Colon (tissue), 2 donors: ENCODE measurements around the gene NUAK2.
"Not testable (repeated sequence)": the region's sequence is repeated elsewhere in the genome, so short reads cannot be mapped to it uniquely, and the experiment has no call there.

Experiments
- FAIRE-seq: peaks from 2 replicates; lab custom pipeline; 2012; peaks lifted over from hg19 to GRCh38; lab: Jason Lieb, UNC
- donor health status: control.
- donor health status: control.

The NUAK2 gene

GRCh38 chr1:205297546-205298177 is 23.9 kb downstream of the NUAK2 start:
- not testable (repeated sequence) for FAIRE-seq

GRCh38 chr1:205296154-205296553 is 25.4 kb downstream of the NUAK2 start:
- FAIRE-seq, result no peak

GRCh38 chr1:205294934-205295333 is 26.6 kb downstream of the NUAK2 start:
- no peak for FAIRE-seq

- FAIRE-seq, result no peak
These were observed 27.2 kb downstream of the NUAK2 start for GRCh38 chr1:205294175-205294917.

- no peak for FAIRE-seq
These were observed 28.0 kb downstream of the NUAK2 start for GRCh38 chr1:205293350-205294074.

- no peak for FAIRE-seq
These were observed 29.9 kb downstream of the NUAK2 start for GRCh38 chr1:205291596-205291995.

DNA sequence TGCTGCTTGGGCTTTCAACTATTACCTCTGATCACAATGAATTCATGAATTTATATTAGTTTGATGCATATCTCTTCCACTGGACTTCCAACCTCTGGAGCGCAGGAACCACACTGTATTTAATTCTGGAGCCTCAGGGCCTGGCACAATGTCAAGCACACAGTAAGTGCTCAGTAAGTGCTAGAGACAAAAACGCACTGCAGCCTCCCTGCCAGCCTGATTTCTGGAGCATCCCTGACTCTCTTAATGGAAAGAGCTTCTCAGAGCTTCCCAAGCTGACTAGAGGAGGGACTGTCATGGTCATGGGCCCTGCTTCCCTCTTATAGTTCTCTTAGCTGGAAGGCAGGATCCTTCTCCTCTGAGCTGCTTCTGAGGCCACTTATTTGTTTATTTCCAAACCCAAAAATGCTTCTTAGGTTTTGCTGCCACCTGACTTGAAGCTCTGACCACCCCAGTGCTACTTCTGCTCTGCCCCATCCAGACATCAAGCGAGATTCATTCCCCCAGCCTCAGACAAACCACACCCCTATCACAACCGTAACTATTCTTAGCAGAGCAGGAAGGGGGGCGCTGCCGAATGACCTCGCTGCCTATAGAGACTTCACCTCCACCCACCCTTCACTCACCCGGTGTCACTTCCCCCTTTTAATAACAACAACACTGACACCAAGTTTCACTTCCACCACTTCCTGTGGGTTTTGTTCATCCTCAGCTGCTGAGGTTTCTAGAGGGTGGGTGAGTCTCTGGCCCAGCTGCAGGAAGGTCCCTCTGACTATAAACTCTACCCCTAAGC is 33.6 kb downstream of the NUAK2 start:
- no peak for FAIRE-seq

- no peak for FAIRE-seq
These were observed 34.5 kb downstream of the NUAK2 start for GRCh38 chr1:205287076-205287475.

GRCh38 chr1:205286335-205286950 is 35.1 kb downstream of the NUAK2 start:
- FAIRE-seq, result no peak

GRCh38 chr1:205285381-205286101 is 36.0 kb downstream of the NUAK2 start:
- no peak for FAIRE-seq

GRCh38 chr1:205284420-205285144 is 37.0 kb downstream of the NUAK2 start:
- FAIRE-seq, result no peak

GRCh38 chr1:205283270-205284147 is 38.0 kb downstream of the NUAK2 start:
- FAIRE-seq, result no peak

- not testable (repeated sequence) for FAIRE-seq
These were observed 40.7 kb downstream of the NUAK2 start for GRCh38 chr1:205280666-205281395.

DNA sequence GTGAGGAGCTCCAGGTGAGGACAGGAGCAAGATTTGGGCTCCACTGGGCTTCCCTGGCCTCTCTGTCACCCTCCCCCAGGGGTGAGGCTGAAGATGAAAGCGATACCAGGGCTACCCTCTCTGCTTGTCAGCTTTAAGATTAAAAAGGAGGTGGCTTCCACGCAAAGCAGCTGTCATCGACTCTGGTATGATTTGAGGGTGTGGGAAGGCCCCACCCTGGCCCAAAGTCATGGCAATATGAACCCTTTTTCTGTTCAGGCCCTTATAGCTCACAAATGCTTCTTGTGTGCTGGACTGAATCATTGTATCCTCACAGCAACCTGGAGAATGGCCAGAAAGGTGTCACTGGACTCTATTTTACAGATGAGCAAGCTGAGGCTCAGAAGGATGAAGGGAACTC is 41.6 kb downstream of the NUAK2 start:
- no peak for FAIRE-seq

- FAIRE-seq, result no peak
These were observed 44.9 kb downstream of the NUAK2 start for GRCh38 chr1:205276689-205277065.

DNA sequence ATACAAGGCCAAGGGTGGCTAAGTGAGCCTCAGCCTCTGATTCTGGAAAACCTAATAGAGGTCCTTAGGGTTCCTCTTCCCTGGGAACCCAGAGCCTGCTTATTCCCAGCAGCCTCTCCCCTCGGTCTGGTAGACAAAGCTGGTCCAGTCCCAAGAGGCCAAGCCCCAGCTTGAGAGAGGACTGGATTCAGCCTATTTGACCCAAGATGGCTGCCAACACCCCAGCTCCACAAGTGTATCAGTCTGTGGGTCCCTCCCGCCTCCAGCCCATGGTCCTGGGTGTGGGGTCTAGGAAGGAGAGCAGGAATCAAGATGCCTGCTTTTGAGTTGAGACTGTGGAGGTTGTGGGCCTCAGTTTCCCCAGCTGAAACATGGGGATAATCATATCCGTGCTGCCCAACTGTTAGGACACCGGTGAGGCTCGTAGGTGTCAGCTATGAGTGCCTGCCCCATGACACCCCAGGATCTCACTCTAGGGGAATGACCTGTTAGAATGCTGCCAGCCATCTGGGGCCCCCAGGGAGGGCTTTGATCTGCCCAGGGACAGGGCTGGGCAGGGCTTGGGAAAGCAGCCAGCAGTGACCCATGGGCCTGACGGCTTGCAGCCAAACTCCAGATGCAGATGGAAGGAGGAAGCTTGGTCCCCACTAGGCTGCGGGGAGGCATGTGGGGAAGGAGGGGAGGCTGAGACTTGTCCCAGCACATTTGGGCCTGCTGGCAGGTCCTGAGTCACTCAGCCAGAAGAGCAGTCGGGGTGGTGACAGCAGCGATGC is 45.4 kb downstream of the NUAK2 start:
- FAIRE-seq, result no peak

DNA sequence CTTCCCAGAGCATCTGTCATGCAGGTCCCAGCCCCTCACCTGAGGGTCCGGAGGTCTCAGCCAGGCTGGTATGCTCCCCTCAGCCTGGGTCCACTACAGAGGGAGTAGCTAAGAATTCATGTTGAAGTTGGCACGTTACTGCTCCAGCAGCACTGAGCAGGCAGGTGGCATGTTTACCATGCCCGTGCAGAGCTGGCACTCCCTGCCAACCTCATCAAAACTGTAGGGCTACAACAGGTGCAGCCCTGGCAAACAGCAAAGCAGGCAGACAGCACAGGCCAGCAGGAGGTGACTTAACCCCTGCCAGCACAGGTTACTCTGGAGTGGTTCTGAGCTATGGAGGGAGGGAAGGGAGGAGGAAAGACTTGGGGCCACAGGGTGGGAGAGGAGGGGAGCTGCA is 46.4 kb downstream of the NUAK2 start:
- FAIRE-seq, result no peak

DNA sequence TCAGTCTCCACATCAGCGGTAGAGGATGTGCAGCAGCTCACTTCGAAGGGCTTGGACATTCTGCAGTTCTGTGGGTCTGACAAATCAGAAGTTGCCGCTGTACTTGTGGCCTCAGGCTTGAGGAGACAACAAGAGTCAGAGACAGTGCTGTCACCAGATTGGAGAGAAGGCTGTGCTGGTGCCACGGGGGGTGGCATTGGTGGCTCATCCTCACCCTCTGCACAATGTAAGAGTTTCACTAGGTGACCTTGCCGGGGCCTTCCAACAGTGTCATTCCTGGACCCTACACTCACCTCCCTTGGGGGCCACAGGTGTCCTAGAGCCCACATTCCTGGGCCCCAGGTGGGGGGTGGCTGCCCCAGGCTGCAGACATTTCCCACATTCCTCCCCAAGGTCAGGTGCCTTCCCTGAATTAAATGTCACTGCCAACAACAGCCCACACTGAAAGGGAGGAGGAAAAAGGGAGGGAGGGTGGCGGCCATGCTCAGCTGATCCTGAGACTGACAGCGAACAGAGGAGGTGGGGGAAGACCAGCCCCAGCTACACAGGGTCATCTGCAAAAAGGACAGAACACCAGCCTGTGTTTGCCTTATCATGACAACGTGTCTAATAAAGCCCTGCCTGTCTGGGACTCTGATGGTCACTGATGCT is 47.4 kb downstream of the NUAK2 start:
- FAIRE-seq, result no peak
